ENCODE data around the gene RGS17.

Gene RGS17

DNA sequence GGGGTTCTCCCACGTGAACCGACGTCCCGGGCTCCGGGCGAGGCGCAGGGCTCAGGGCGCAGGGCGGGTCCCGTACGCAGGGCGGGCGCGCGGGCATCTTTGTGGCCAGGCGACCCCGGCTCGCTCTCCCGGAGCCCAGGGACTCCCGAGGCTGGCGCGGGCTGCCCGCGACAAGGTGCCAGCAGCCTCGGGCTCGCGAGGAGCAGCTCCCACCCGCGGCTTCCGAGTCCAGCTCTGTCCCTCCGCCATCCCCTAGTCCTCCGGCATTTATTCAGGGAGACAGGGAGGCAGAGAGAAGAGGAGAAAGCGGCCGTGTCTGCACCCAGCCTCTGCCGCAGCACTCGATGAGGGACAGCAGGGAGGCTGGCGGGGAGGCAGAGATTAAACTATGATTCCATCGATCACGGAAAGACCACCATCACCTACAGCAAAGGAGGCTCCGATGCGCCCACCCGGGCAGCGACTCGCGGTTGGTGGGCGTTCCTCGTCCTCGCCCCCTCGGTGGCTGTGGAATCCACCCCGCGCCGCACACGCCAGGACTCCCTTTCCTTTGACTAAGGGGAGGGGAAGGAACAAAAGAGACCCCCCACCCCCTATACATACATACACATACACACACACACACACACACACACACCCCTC, 1.1 kb downstream of the RGS17 start:
- no peak overlapping the region for H3K4me3 ChIP-seq (ENCODE audit: low read length, poor library complexity, severe bottlenecking)
- no peak overlapping the region for H3K9ac ChIP-seq (ENCODE audit: low read depth, low read length, poor library complexity, severe bottlenecking)

DNA sequence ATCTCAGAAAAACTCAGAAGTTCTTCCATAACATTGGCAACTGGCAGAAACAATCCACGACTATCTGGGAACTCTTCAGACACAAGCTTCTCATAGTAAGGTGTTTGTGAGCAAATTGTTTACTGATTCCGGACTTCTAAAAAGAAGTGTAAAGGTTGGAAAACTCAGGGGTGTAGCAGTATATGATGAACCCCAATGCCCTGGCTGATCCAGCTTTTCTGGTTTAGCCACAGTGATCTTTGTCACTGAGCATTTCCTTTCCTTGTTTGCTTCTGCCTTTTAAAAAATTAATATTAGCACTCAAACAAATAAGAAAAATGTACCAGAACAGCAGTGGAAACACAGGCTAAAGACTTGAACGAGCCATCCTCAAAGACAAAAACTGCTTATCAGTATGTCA, 4.9 kb downstream of the RGS17 start:
- no peaks in the 10 kb centered on the region for H3F3A ChIP-seq (ENCODE audit: low read depth)
- no peaks in the 10 kb centered on the region for H3K9me2 ChIP-seq (replicated peaks; ENCODE audit: low read depth, low read length)
- H3K9ac ChIP-seq (ENCODE audit: low read depth, low read length, poor library complexity, severe bottlenecking): no peak overlapping the region
- H3K79me2 ChIP-seq (ENCODE audit: insufficient read depth, low read length): no peaks in the 10 kb centered on the region
- H3K4me1 ChIP-seq (ENCODE audit: insufficient read depth, low read length, poor library complexity, severe bottlenecking): no peaks in the 10 kb centered on the region
- no peak overlapping the region for H2AFZ ChIP-seq (ENCODE audit: low read length)
- TF ChIP-seq, protein P1, sequence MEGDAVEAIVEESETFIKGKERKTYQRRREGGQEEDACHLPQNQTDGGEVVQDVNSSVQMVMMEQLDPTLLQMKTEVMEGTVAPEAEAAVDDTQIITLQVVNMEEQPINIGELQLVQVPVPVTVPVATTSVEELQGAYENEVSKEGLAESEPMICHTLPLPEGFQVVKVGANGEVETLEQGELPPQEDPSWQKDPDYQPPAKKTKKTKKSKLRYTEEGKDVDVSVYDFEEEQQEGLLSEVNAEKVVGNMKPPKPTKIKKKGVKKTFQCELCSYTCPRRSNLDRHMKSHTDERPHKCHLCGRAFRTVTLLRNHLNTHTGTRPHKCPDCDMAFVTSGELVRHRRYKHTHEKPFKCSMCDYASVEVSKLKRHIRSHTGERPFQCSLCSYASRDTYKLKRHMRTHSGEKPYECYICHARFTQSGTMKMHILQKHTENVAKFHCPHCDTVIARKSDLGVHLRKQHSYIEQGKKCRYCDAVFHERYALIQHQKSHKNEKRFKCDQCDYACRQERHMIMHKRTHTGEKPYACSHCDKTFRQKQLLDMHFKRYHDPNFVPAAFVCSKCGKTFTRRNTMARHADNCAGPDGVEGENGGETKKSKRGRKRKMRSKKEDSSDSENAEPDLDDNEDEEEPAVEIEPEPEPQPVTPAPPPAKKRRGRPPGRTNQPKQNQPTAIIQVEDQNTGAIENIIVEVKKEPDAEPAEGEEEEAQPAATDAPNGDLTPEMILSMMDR (conservative IDR thresholded peaks at IDR 0.05; ENCODE audit: low read length): no peak
- H3K36me3 ChIP-seq (ENCODE audit: insufficient read depth, low read length): no peaks in the 10 kb centered on the region
- H3K4me3 ChIP-seq (ENCODE audit: low read length, poor library complexity, severe bottlenecking): no peak overlapping the region
- H3K9me3 ChIP-seq (ENCODE audit: insufficient read depth, low read depth, low read length): no peaks in the 10 kb centered on the region
- no peaks in the 10 kb centered on the region for H4K20me1 ChIP-seq (ENCODE audit: insufficient read depth, low read length, poor library complexity, severe bottlenecking)
- H3K4me2 ChIP-seq (ENCODE audit: low read depth, low read length, poor library complexity, severe bottlenecking): no peak overlapping the region
- no peaks in the 10 kb centered on the region for H3K27me3 ChIP-seq (ENCODE audit: insufficient read depth, low read length, poor library complexity, severe bottlenecking)

More for the DNA sequence above, 1.1 kb downstream of the RGS17 start:
- Histone ChIP-seq H4K20me1 (ENCODE audit: insufficient read depth, low read length, poor library complexity, severe bottlenecking) (no peaks in the 10 kb centered on the region), H3K9me2 (replicated peaks; ENCODE audit: low read depth, low read length) (no peaks in the 10 kb centered on the region), H3K79me2 (ENCODE audit: insufficient read depth, low read length) (no peaks in the 10 kb centered on the region), H3K4me1 (ENCODE audit: insufficient read depth, low read length, poor library complexity, severe bottlenecking) (no peaks in the 10 kb centered on the region), H3K36me3 (ENCODE audit: insufficient read depth, low read length) (no peaks in the 10 kb centered on the region), H3F3A (ENCODE audit: low read depth) (no peaks in the 10 kb centered on the region), H3K9me3 (ENCODE audit: insufficient read depth, low read depth, low read length) (no peaks in the 10 kb centered on the region), H3K27me3 (ENCODE audit: insufficient read depth, low read length, poor library complexity, severe bottlenecking) (no peaks in the 10 kb centered on the region), H3K4me2 (ENCODE audit: low read depth, low read length, poor library complexity, severe bottlenecking) (no peak overlapping the region), H2AFZ (ENCODE audit: low read length) (no peak overlapping the region)
- TF ChIP-seq EZH2phosphoT487 (IDR thresholded peaks at IDR 0.05; ENCODE audit: borderline replicate concordance): no peak
- TF ChIP-seq, protein P1 (conservative IDR thresholded peaks at IDR 0.05; ENCODE audit: low read length): no peak

DNA sequence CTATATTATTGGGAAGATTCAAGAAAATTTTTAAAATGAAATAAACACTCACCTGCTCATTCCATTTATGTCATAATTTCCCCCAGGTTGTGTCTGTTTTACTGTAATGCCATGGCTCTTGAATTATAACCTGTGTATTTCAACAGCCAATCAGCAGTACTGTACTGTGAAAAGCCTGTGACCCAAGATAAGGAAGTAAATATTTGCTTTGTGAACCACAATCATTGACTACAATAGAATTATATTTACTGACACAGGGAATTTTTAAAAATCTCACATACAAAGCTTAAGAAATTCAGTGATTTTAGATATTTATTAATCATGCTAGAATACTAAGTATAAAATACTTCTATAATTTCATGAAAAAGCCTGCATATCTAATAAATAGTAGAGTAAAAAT, 6.0 kb downstream of the RGS17 start:
- no peaks in the 10 kb centered on the region for H3K27me3 ChIP-seq (ENCODE audit: insufficient read depth, low read length, poor library complexity, severe bottlenecking)
- H3K36me3 ChIP-seq (ENCODE audit: insufficient read depth, low read length): no peaks in the 10 kb centered on the region
- no peaks in the 10 kb centered on the region for H3K9me3 ChIP-seq (ENCODE audit: insufficient read depth, low read depth, low read length)
- no peaks in the 10 kb centered on the region for H3K9me2 ChIP-seq (replicated peaks; ENCODE audit: low read depth, low read length)
- H3K4me2 ChIP-seq (ENCODE audit: low read depth, low read length, poor library complexity, severe bottlenecking): no peak overlapping the region
- no peak overlapping the region for H3K4me3 ChIP-seq (ENCODE audit: low read length, poor library complexity, severe bottlenecking)
- H2AFZ ChIP-seq (ENCODE audit: low read length): no peak overlapping the region
- no peaks in the 10 kb centered on the region for H3F3A ChIP-seq (ENCODE audit: low read depth)
- TF ChIP-seq, protein P1 (conservative IDR thresholded peaks at IDR 0.05; ENCODE audit: low read length): no peak
- TF ChIP-seq EZH2phosphoT487 (IDR thresholded peaks at IDR 0.05; ENCODE audit: borderline replicate concordance): no peak
- H3K79me2 ChIP-seq (ENCODE audit: insufficient read depth, low read length): no peaks in the 10 kb centered on the region
- no peak overlapping the region for H3K9ac ChIP-seq (ENCODE audit: low read depth, low read length, poor library complexity, severe bottlenecking)
- no peaks in the 10 kb centered on the region for H4K20me1 ChIP-seq (ENCODE audit: insufficient read depth, low read length, poor library complexity, severe bottlenecking)
- H3K4me1 ChIP-seq (ENCODE audit: insufficient read depth, low read length, poor library complexity, severe bottlenecking): no peaks in the 10 kb centered on the region
